Parathyroid adenoma (tissue), 2 donors: Measurements from ENCODE around the gene PRR3.

Experiments
- H2AFZ ChIP-seq: fragments of 300-600 bp; sonication (generic); one replicate; pipeline ENCODE4 v1.7.0; 2017; ENCODE audit warnings: antibody characterized with exemption, mild to moderate bottlenecking
- H3K27ac ChIP-seq: fragments of 300-600 bp; sonication (generic); one replicate; pipeline ENCODE4 v1.7.0; 2017
- H3K27me3 ChIP-seq: fragments of 300-600 bp; sonication (generic); one replicate; pipeline ENCODE4 v1.7.0; 2017; ENCODE audit warnings: low read length; ENCODE audit not compliant: control insufficient read depth, insufficient read depth
- H3K36me3 ChIP-seq: fragments of 300-600 bp; sonication (generic); one replicate; pipeline ENCODE4 v1.7.0; 2017; ENCODE audit warnings: low read length; ENCODE audit not compliant: control insufficient read depth, insufficient read depth
- H3K4me1 ChIP-seq: fragments of 300-600 bp; sonication (generic); one replicate; pipeline ENCODE4 v1.7.0; 2017; ENCODE audit warnings: control low read depth
- H3K4me2 ChIP-seq: fragments of 300-600 bp; sonication (generic); one replicate; pipeline ENCODE4 v1.7.0; 2017; ENCODE audit warnings: low read length
- H3K4me3 ChIP-seq: fragments of 300-600 bp; sonication (generic); one replicate; pipeline ENCODE4 v1.7.0; 2017; ENCODE audit warnings: low read depth, low read length
- H3K79me2 ChIP-seq: fragments of 300-600 bp; sonication (generic); one replicate; pipeline ENCODE4 v1.7.0; 2017; ENCODE audit warnings: control low read depth
- H3K9ac ChIP-seq: fragments of 300-600 bp; sonication (generic); one replicate; pipeline ENCODE4 v1.7.0; 2017; ENCODE audit warnings: mild to moderate bottlenecking
- H3K9me3 ChIP-seq: fragments of 300-600 bp; sonication (generic); one replicate; pipeline ENCODE4 v1.7.0; 2017; ENCODE audit warnings: low read length; ENCODE audit not compliant: control insufficient read depth
- CTCF ChIP-seq: fragments of 300-600 bp; sonication (generic); IDR thresholded peaks from one replicate; pipeline ENCODE4 v1.7.0; 2017; ENCODE audit warnings: antibody characterized with exemption, mild to moderate bottlenecking
- donor health status: primary hyperparathyroidism.

Gene PRR3

GRCh38 chr6:30554404-30554803 is 2.7 kb upstream of the PRR3 start:
- H3K4me3 ChIP-seq: no peak overlapping the region
- no peaks in the 10 kb centered on the region for H3K36me3 ChIP-seq
- H3K9ac ChIP-seq: no peak overlapping the region
- peaks cover 8% of the 10 kb centered on the region for H3K4me1 ChIP-seq
- no peaks in the 10 kb centered on the region for H3K9me3 ChIP-seq
- H2AFZ ChIP-seq: no peak overlapping the region
- H3K4me2 ChIP-seq: no peak overlapping the region
- no peak overlapping the region for H3K27ac ChIP-seq
- H3K79me2 ChIP-seq: no peaks in the 10 kb centered on the region
- no peaks in the 10 kb centered on the region for H3K27me3 ChIP-seq
- TF ChIP-seq CTCF: no peak

GRCh38 chr6:30554962-30555815 is 1.9 kb upstream of the PRR3 start:
- peak overlapping the region; percentile 99 for H3K27ac ChIP-seq
- no peaks in the 10 kb centered on the region for H3K9me3 ChIP-seq
- H3K9ac ChIP-seq: no peak overlapping the region
- no peak for TF ChIP-seq CTCF
- H3K79me2 ChIP-seq: no peaks in the 10 kb centered on the region
- H3K4me3 ChIP-seq: peak overlapping the region; percentile 100
- peaks cover 8% of the 10 kb centered on the region for H3K4me1 ChIP-seq
- H3K27me3 ChIP-seq: no peaks in the 10 kb centered on the region
- H3K36me3 ChIP-seq: no peaks in the 10 kb centered on the region
- H3K4me2 ChIP-seq: peak overlapping the region; percentile 100
- H2AFZ ChIP-seq: peak overlapping the region; percentile 98

GRCh38 chr6:30555816-30556065 is 1.4 kb upstream of the PRR3 start:
- no peaks in the 10 kb centered on the region for H3K9me3 ChIP-seq
- TF ChIP-seq CTCF: no peak
- peak overlapping the region; percentile 100 for H3K4me3 ChIP-seq
- no peaks in the 10 kb centered on the region for H3K27me3 ChIP-seq
- no peaks in the 10 kb centered on the region for H3K36me3 ChIP-seq
- H3K9ac ChIP-seq: no peak overlapping the region
- peak overlapping the region; percentile 100 for H3K4me2 ChIP-seq
- no peaks in the 10 kb centered on the region for H3K79me2 ChIP-seq
- peak overlapping the region; percentile 98 for H2AFZ ChIP-seq
- peaks cover 8% of the 10 kb centered on the region for H3K4me1 ChIP-seq
- H3K27ac ChIP-seq: peak overlapping the region; percentile 99

GRCh38 chr6:30556066-30556905 is 809 bp upstream of the PRR3 start, which contains the start of gene GNL1:
Gene GNL1, minus strand, starts transcription at chr6:30556489. Its CDS starts 286 bp downstream, at chr6:30556203.
- peak; percentile 22 for TF ChIP-seq CTCF
- Histone ChIP-seq H3K9me3 (no peaks in the 10 kb centered on the region), H3K36me3 (no peaks in the 10 kb centered on the region), H3K79me2 (no peaks in the 10 kb centered on the region), H3K4me3 (peak within 1 kb of the TSS; percentile 100), H3K27ac (peak within 1 kb of the TSS; percentile 99), H3K9ac (peak within 1 kb of the TSS; percentile 91), H3K4me2 (peak within 1 kb of the TSS; percentile 100), H3K27me3 (no peaks in the 10 kb centered on the region), H3K4me1 (peaks cover 8% of the 10 kb centered on the region), H2AFZ (peak within 1 kb of the TSS; percentile 98)
